GM20000 (cell line): Measurements from ENCODE around the gene ART3.

ENCODE experiments used
- DNase-seq: peaks from one replicate; pipeline ENCODE4 v3.0.0; 2012; ENCODE audit warnings: low spot score
- TF ChIP-seq, protein P1 (sequence below): IDR thresholded peaks from 2 replicates; pipeline ENCODE4 v1.5.1; 2012; ENCODE audit warnings: mild to moderate bottlenecking, control low read depth; ENCODE audit errors: extremely low read depth, missing control alignments

Gene ART3

DNA sequence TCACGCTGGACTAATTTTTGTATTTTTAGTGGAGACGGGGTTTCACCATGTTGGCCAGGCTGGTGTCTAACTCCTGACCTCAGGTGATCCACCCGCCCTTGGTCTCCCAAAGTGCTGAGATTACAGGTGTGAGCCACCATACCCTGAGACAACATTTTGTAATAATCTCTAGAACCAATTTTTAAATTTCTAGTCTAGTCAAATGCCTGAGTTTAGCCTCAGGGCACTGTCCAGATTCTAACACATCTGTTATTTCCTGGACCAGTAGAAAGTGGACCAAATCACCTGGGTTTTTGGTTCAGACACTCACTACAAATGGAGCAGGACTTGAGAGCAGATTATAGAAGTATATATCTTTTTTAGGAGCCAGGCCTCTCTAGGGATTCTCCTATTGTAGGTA, 21.6 kb downstream of the ART3 start:
- TF ChIP-seq, protein P1, sequence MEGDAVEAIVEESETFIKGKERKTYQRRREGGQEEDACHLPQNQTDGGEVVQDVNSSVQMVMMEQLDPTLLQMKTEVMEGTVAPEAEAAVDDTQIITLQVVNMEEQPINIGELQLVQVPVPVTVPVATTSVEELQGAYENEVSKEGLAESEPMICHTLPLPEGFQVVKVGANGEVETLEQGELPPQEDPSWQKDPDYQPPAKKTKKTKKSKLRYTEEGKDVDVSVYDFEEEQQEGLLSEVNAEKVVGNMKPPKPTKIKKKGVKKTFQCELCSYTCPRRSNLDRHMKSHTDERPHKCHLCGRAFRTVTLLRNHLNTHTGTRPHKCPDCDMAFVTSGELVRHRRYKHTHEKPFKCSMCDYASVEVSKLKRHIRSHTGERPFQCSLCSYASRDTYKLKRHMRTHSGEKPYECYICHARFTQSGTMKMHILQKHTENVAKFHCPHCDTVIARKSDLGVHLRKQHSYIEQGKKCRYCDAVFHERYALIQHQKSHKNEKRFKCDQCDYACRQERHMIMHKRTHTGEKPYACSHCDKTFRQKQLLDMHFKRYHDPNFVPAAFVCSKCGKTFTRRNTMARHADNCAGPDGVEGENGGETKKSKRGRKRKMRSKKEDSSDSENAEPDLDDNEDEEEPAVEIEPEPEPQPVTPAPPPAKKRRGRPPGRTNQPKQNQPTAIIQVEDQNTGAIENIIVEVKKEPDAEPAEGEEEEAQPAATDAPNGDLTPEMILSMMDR: no peak

DNA sequence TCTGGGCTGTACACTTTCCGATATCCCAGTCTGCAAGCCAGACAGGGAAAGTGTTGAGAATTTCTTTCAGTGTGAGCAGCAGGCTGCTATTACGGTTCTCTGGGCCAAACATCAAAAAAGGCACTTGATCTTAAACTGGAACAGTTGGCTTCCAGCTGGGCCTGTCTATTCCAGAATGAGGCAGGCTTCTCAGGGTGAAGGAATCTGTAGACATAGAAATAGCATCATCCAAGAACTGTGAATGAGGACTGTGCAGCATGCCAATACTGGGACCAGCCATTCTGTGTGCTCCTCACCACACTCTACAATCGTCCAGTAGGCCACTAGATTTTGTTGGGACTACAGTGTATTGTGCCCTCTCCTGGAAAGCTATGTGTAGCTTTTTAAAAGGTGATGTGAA, 31.1 kb downstream of the ART3 start:
- TF ChIP-seq, protein P1: no peak
- no peak for DNase-seq

More for the DNA sequence above, 21.6 kb downstream of the ART3 start:
- DNase-seq: no peak

DNA sequence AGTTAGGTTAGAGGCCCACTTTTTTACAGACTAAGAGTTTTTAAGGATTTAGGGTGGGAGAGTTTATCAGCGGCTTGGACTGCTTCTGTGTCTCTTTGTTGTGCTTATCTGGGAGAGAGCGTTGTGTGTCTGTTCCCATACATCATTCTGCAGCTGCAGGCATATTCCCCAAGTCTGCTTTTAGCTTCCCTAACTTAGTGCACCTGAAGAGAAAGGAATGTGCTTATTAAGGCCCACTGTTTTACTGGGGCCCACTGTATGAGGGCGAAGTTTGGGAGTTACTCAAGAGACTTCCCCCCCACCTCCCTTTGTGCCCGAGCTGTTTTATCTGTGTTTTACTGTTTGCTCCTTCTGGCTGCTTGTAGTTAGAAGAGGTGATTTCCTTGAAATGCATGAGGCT, 31.9 kb downstream of the ART3 start:
- DNase-seq: no peak
- TF ChIP-seq, protein P1: no peak

DNA sequence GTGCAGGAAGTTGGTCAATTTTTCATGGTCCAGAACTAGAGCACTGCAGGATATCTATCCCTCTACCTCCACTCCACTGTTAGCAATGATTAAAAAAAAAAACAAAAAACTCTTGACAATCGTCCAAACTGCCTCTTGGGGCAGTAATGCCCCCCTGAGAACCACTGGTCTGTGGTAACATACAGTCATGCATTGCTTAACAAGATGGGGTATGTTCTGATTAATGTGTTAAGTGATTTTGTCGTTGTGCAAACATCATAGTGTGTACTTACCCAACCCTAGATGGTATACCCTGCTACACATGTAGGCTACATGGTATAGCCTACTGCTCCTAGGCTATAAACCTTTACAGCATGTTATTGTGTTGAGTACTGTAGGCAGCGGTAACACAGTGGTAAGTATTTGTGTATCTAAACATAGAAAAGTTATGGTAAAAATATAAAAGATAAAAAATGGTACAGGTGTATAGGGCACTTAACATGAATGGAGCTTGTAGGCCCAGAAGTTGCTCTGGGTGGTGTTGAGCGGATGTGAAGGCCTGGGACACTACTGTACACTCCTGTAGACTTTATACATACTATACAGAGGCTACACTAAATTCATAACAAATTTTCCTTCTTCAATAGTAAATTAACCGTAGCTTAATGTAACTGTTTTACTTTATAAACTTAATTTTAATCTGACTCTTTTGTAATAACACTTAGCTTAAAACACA, 34.1 kb downstream of the ART3 start:
- DNase-seq: no peak

DNA sequence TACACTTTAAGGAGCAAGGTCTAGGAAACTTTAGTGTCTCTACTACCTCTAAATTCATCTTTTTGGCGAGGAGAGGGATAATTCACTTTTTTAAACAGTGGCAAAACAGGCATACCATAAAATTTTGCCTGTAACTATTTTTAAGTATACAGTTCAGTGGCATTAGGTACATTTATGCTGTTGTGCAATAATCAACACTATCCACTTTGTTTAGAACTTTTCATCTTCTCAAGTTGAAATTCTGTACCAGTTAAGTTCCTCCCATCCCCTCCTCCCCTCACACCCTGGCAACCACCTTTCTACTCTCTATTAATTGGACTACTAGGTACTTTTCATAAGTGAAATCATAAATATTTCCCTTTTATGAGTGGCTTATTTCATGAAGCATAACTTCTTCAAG, 42.3 kb downstream of the ART3 start:
- TF ChIP-seq, protein P1: no peak
- DNase-seq: no peak

More for the DNA sequence above, 34.1 kb downstream of the ART3 start:
- TF ChIP-seq, protein P1: no peak

DNA sequence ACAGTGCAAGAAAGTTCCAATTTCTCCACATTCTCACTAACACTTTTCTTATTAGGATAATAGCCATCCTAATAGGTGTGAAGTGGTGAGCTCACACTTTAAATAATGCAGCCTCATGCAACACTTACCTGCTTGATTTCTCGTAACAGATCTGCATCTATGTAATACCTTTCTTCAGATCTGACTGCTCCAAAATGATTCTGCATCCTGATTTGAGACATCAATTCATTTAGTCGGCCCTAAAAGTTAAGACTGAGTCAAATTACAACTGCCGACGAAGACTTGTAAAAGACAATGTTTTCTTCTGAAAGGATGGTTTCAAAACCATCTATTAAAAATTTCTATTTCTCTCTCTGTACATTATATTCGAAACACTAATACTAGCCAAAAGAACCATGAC, 43.0 kb downstream of the ART3 start:
- TF ChIP-seq, protein P1: no peak
- no peak for DNase-seq

DNA sequence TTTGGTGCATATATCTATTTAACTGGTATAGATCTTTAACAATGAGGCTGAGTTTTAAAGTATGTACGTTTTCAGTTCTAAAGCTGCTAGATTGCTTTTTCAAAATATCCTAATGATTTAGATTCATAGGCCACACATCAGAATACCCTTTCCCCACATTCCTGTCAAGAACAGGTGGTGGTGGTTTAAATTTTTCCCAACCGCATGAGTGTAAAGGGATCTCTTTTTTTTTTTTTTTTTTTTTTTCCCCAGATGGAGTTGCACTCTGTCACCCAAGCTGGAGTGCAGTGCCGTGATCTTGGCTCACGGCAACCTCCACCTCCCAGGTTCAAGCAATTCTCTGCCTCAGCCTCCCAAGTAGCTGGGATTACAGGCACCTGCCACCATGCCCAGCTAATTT, 45.7 kb downstream of the ART3 start:
- no peak for DNase-seq
- TF ChIP-seq, protein P1: no peak
